SK-N-SH treated with all-trans-retinoic acid at 6 μM for 48 hours (cell line): ENCODE results near the gene GRID1.

ENCODE experiments used
- ATAC-seq: fragments of 200-7000 bp; cut with Tn5 transposase; 3 replicates; pipeline ENCODE4 v1.9.1; 2020; ENCODE audit warnings: mild to moderate bottlenecking, moderate library complexity
- ARNTL ChIP-seq: fragments of 450-650 bp; formaldehyde crosslinking; IDR thresholded peaks from 2 replicates; pipeline ENCODE4 v1.5.0; 2020; ENCODE audit warnings: low read depth, mild to moderate bottlenecking, moderate library complexity, borderline replicate concordance
- BACH2 ChIP-seq: fragments of 250-450 bp; sonication (Bioruptor Pico); IDR thresholded peaks from 2 replicates; pipeline ENCODE4 v1.9.0; 2021; ENCODE audit warnings: mild to moderate bottlenecking, borderline replicate concordance
- CREB5 ChIP-seq: fragments of 250-450 bp; sonication (Bioruptor Pico); IDR thresholded peaks from 2 replicates; pipeline ENCODE4 v1.5.1; 2020; ENCODE audit warnings: low read depth, mild to moderate bottlenecking, moderate library complexity
- CSDC2 ChIP-seq: fragments of 250-450 bp; sonication (Bioruptor Pico); IDR thresholded peaks from 2 replicates; pipeline ENCODE4 v1.5.0; 2020; ENCODE audit warnings: mild to moderate bottlenecking, moderate library complexity
- CSRNP3 ChIP-seq: fragments of 250-450 bp; sonication (Bioruptor Pico); IDR thresholded peaks from 2 replicates; pipeline ENCODE4 v1.5.1; 2021; ENCODE audit warnings: mild to moderate bottlenecking, moderate library complexity
- ESRRG ChIP-seq: fragments of 250-450 bp; sonication (Bioruptor Pico); IDR thresholded peaks from 2 replicates; pipeline ENCODE4 v1.6.1; 2021; ENCODE audit warnings: mild to moderate bottlenecking
- GLIS3 ChIP-seq: fragments of 250-450 bp; sonication (Bioruptor Pico); IDR thresholded peaks from 2 replicates; pipeline ENCODE4 v1.5.0; 2020; ENCODE audit warnings: mild to moderate bottlenecking, moderate library complexity
- ISL1 ChIP-seq: fragments of 250-450 bp; sonication (Bioruptor Pico); IDR thresholded peaks from 2 replicates; pipeline ENCODE4 v2.1.2; 2022; ENCODE audit warnings: mild to moderate bottlenecking, moderate library complexity
- OSR1 ChIP-seq: fragments of 250-450 bp; sonication (Bioruptor Pico); IDR thresholded peaks from 2 replicates; pipeline ENCODE4 v1.8.0; 2022; ENCODE audit warnings: moderate library complexity, mild to moderate bottlenecking, inconsistent platforms
- PATZ1 ChIP-seq: fragments of 250-450 bp; sonication (Bioruptor Pico); IDR thresholded peaks from 2 replicates; pipeline ENCODE4 v1.8.0; 2020; ENCODE audit warnings: mild to moderate bottlenecking, moderate library complexity, borderline replicate concordance
- POU6F1 ChIP-seq: fragments of 250-450 bp; sonication (Bioruptor Pico); IDR thresholded peaks from 2 replicates; pipeline ENCODE4 v1.8.0; 2021; ENCODE audit warnings: low read depth, mild to moderate bottlenecking, moderate library complexity, borderline replicate concordance
- PPARA ChIP-seq: fragments of 250-450 bp; sonication (Bioruptor Pico); IDR thresholded peaks from 2 replicates; pipeline ENCODE4 v1.5.0; 2020; ENCODE audit warnings: mild to moderate bottlenecking, borderline replicate concordance
- RARB ChIP-seq: fragments of 250-450 bp; sonication (Bioruptor Pico); IDR thresholded peaks from 2 replicates; pipeline ENCODE4 v1.8.0; 2021; ENCODE audit warnings: mild to moderate bottlenecking, moderate library complexity
- SNAI2 ChIP-seq: fragments of 250-450 bp; sonication (Bioruptor Pico); IDR thresholded peaks from 2 replicates; pipeline ENCODE4 v1.5.0; 2020; ENCODE audit warnings: mild to moderate bottlenecking, moderate library complexity
- TCF4 ChIP-seq: fragments of 250-450 bp; sonication (Bioruptor Pico); IDR thresholded peaks from 2 replicates; pipeline ENCODE4 v1.8.0; 2021; ENCODE audit warnings: mild to moderate bottlenecking, moderate library complexity, borderline replicate concordance
- TSHZ2 ChIP-seq: fragments of 250-450 bp; sonication (Bioruptor Pico); IDR thresholded peaks from 2 replicates; pipeline ENCODE4 v1.5.0; 2020; ENCODE audit warnings: mild to moderate bottlenecking, moderate library complexity
- ZC3H10 ChIP-seq: fragments of 250-450 bp; sonication (Bioruptor Pico); IDR thresholded peaks from 2 replicates; pipeline ENCODE4 v1.5.1; 2021; ENCODE audit warnings: mild to moderate bottlenecking, moderate library complexity
- ZFP3 ChIP-seq: fragments of 250-450 bp; sonication (Bioruptor Pico); IDR thresholded peaks from 2 replicates; pipeline ENCODE4 v1.5.0; 2020; ENCODE audit warnings: mild to moderate bottlenecking, moderate library complexity
- ZFP30 ChIP-seq: fragments of 450-650 bp; formaldehyde crosslinking; IDR thresholded peaks from 2 replicates; pipeline ENCODE4 v1.5.0; 2022; ENCODE audit warnings: mild to moderate bottlenecking, moderate library complexity
- ZNF565 ChIP-seq: fragments of 450-650 bp; formaldehyde crosslinking; conservative IDR thresholded peaks from 2 replicates; pipeline ENCODE4 v1.5.0; 2020; ENCODE audit warnings: low read depth, mild to moderate bottlenecking, moderate library complexity
- ZNF70 ChIP-seq: fragments of 450-650 bp; formaldehyde crosslinking; IDR thresholded peaks from 2 replicates; pipeline ENCODE4 v1.5.0; 2020; ENCODE audit warnings: mild to moderate bottlenecking, moderate library complexity

The GRID1 gene

GRCh38 chr10:85581371-85581770 is 785.2 kb downstream of the GRID1 start (continued):
- TF ChIP-seq ZFP3 (CRISPR knock-in tag): no peak

GRCh38 chr10:85580585-85580984 is 786.0 kb downstream of the GRID1 start:
- TF ChIP-seq CREB5 (CRISPR knock-in tag) (no peak), ZNF70 (CRISPR knock-in tag) (no peak), ZFP3 (CRISPR knock-in tag) (no peak), OSR1 (CRISPR knock-in tag) (no peak), ARNTL (CRISPR knock-in tag) (no peak), TSHZ2 (CRISPR knock-in tag) (no peak), ZNF565 (no peak), PATZ1 (no peak), ZFP30 (CRISPR knock-in tag) (no peak), RARB (no peak), POU6F1 (no peak), CSDC2 (no peak), GLIS3 (no peak), CSRNP3 (CRISPR knock-in tag) (no peak), ESRRG (CRISPR knock-in tag) (no peak), TCF4 (no peak), ISL1 (CRISPR knock-in tag) (no peak), PPARA (CRISPR knock-in tag) (no peak)
- no peak for ATAC-seq

- no peak for TF ChIP-seq CSDC2
- TF ChIP-seq ZNF565: no peak
- TF ChIP-seq BACH2: no peak
- TF ChIP-seq OSR1 (CRISPR knock-in tag): no peak
- TF ChIP-seq ZC3H10 (CRISPR knock-in tag): no peak
- no peak for ATAC-seq
Observed at GRCh38 chr10:85578860-85579259, 787.7 kb downstream of the GRID1 start.

- TF ChIP-seq ARNTL (CRISPR knock-in tag) (no peak), GLIS3 (no peak), OSR1 (CRISPR knock-in tag) (no peak), ZFP30 (CRISPR knock-in tag) (no peak)
Observed at GRCh38 chr10:85575441-85575840, 791.2 kb downstream of the GRID1 start.

GRCh38 chr10:85570871-85571270 is 795.7 kb downstream of the GRID1 start:
- no peak for ATAC-seq
- TF ChIP-seq SNAI2 (CRISPR knock-in tag) (no peak), TCF4 (no peak), GLIS3 (no peak), ZC3H10 (CRISPR knock-in tag) (no peak), OSR1 (CRISPR knock-in tag) (no peak), ZNF70 (CRISPR knock-in tag) (no peak), ZFP3 (CRISPR knock-in tag) (no peak)

More at GRCh38 chr10:85575441-85575840, 791.2 kb downstream of the GRID1 start:
- ATAC-seq: no peak
